Measurements from ENCODE around the gene CD70.
A peak's percentile ranks its signal among the peaks of the same experiment; 100 is the strongest.
"Not testable (repeated sequence)": the region's sequence is repeated elsewhere in the genome, so short reads cannot be mapped to it uniquely, and the experiment has no call there.

The CD70 gene, protein sequence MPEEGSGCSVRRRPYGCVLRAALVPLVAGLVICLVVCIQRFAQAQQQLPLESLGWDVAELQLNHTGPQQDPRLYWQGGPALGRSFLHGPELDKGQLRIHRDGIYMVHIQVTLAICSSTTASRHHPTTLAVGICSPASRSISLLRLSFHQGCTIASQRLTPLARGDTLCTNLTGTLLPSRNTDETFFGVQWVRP

DNA sequence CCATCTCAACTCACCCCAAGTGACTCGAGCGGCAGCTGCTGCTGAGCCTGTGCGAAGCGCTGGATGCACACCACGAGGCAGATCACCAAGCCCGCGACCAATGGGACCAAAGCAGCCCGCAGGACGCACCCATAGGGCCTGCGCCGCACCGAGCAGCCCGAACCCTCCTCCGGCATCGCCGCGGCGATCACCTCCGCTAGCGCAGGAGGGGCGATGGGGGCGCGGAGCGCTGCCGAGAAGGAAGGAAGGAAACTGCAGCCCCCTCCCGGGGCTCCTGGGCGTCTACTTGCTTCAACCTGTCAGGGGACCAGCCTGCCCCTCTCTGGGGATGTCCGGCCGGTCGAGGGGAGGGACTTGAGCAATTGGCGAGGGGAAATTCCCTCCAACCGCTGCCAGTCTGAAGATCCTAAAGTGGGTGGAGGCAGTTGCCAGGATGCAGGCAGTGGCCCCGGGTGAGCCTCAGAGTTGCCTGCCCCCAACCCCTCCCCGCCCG lies at the start of gene CD70:
Gene CD70, minus strand, starts transcription at position 324 of the 493 bp plus-strand sequence. Its CDS starts 148 bp downstream, at position 176.
- DNase-seq (ENCODE audit: low read depth in 2 of 2): no peak

DNA sequence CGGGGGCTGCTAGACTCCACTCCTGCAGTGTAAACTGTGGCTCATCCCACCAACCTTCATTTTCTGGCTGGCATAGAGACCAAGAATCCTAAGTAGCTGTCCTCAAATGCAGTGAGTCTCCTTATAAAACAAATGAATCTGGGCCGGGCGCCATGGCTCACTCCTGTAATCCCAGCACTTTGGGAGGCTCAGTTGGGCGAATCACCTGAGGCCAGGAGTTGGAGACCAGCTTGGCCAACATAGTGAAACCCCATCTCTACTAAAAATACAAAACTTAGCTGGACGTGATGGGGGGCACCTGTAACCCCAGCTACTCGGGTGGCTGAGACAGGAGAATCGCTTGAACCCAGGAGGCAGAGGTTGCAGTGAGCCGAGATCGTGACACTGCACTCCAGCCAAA lies 49.4 kb upstream of the CD70 start:
- DNase-seq (ENCODE audit: low read depth in 2 of 2): not testable (repeated sequence)

DNA sequence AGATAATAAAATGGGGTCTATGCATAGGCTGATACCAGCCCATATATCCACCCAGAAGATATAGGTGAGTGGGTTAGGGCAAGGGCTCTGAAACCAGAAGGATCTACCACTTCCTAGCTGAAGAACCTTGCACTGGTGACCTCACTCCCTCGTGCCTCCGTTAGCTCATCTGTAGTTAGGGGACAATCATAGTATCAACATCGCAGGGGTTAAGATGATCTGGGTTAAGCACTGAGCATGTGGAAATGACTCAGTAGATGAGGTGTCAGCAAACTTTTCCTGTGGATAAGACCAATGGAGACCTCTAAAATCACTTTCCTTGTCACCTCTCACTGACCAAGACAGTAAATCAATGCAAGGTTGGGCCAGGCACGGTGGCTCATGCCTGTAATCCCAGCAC lies 48.5 kb upstream of the CD70 start:
- no peak for DNase-seq (ENCODE audit: low read depth in 2 of 2)

DNA sequence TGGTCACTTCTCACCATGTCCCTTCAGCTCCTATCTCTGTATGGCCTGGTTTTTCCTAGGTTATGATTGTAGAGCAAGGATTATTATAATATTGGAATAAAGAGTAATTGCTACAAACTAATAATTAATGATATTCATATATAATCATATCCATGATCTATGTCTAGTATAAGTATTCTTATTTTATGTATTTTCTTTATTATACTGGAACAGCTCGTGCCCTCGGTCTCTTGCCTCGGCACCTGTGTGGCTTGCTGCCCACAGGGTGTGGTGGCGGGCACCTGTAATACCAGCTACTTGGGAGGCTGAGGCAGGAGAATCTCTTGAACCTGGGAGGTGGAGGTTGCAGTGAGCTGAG lies 42.5 kb upstream of the CD70 start:
- not testable (repeated sequence) for DNase-seq (ENCODE audit: low read depth in 2 of 2)

DNA sequence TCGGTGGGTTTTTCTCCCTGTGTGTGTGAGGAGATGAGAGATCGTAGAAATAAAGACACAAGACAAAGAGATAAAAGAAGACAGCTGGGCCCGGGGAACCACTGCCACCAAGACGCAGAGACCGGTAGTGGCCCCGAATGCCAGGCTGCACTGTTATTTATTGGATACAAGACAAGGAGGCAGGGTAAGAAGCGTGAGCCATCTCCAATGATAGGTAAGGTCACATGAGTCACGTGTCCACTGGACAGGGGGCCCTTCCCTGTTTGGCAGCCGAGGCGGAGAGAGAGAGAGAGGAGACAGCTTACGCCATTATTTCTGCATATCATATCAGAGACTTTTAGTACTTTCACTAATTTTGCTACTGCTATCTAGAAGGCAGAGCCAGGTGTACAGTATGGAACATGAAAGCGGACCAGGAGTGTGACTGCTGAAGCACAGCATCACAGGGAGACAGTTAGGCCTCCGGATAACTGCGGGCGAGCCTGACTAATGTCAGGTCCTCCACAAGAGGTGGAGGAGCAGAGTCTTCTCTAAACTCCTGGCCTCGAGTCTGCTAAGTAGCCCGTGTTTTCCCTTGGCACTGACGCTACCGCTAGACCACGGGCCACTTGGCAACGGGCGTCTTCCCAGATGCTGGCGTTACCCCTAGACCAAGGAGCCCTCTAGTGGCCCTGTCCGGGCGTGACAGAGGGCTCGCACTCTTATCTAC lies 42.0 kb upstream of the CD70 start:
- peak; percentile 13 to 19 for DNase-seq (ENCODE audit: low read depth in 2 of 2)

DNA sequence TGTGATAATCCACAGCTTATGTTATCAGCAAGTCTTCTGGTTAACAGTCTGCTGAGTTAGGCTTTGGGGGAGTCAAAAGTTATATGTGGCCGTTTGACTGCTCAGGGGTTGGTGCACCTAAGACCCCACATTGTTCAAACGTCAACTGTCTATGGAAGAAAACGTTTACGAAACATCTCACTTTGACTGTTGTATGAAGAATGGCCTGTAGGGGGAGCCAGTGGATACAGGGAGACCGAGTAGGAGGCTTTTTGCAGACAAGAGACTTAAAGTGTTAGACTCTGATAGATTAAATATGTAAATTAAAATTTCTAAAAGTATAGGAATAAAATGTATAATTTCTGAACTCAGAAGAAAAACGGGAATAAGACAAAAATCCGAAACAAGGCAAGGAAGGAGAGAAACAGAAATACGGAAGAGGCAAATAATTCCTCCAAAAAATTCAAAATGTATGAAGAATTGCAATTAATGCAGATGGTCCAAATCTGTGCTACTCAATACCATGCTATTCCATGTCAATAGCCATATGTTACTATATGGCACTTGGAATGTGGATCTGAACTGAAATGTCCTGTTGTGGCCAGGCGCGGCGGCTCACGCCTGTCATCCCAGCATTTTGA lies 41.2 kb upstream of the CD70 start:
- peak; percentile 42 to 53 for DNase-seq (ENCODE audit: low read depth in 2 of 2)

DNA sequence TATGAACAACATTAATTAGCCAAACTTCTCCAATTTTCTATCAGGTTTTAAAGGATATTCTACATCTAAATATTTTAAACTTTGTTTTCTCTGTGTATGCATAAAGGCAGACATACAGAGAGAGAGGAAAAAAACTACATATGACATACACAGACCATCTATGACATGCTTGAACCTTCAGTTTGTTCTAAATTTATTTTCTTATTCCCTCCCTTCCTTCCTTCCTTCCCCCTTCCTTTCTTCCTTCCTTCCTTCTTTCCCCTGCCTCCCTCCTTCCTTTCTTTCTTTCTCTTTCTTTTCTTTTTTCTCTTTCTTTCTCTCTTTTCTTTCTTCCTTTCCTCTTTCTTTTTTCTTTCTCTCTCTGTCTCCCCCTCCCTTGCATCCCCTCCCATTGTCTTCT lies 35.8 kb upstream of the CD70 start:
- no peak for DNase-seq (ENCODE audit: low read depth in 2 of 2)

DNA sequence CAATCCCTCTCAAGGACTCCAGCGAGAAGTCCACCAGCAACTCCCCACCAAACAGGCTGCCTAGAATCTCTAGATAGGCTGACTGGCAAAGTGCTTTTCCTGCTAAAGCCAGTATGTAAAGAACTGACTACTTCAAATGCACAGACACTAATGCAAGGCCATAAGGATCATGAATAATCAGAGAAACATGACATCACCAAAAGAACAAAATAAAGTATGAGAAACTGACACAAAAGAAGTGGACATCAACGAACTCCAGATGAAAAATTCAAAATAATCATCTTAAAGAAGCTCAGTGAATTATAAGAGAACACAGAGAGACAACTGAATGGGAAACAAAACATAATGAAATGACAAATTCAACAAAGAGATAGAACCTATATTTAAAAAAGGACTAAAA lies 26.4 kb upstream of the CD70 start:
- no peak for DNase-seq (ENCODE audit: low read depth in 2 of 2)

DNA sequence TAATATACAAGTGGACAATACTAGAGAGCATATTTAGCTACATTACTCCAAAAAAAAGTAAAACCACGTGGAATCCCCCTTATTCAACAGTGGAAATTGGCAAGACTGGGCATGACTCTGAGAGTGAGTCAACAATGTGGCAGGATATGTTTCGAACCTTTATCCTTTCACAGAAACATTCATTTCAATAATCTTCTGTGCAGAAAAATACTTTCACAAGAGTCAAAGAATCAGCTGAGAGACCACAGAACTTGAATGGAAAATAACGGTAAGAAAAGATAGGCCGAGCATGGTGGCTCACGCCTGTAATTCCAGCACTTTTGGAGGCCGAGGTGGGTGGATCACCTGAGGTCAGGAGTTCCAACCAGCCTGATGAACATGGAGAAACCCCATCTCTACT lies 25.1 kb upstream of the CD70 start:
- DNase-seq (ENCODE audit: low read depth in 2 of 2): no peak

DNA sequence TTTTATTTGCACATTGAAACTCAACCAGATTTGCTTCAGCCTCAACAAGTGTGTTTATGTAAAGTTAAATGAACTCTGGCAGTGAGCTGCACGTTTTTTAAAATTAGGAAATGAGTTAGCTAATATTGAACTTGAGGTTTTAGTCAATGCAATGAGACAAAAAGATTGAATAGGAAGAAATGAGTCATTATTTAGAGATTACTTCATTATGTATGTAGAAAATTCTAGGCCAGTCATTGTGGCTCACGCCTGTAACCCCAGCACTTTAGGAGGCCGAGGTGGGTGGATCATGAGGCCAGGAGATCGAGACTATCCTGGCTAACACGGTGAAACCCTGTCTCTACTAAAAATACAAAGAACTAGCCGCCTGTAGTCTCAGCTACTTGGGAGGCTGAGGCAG lies 22.8 kb upstream of the CD70 start:
- DNase-seq (ENCODE audit: low read depth in 2 of 2): no peak

DNA sequence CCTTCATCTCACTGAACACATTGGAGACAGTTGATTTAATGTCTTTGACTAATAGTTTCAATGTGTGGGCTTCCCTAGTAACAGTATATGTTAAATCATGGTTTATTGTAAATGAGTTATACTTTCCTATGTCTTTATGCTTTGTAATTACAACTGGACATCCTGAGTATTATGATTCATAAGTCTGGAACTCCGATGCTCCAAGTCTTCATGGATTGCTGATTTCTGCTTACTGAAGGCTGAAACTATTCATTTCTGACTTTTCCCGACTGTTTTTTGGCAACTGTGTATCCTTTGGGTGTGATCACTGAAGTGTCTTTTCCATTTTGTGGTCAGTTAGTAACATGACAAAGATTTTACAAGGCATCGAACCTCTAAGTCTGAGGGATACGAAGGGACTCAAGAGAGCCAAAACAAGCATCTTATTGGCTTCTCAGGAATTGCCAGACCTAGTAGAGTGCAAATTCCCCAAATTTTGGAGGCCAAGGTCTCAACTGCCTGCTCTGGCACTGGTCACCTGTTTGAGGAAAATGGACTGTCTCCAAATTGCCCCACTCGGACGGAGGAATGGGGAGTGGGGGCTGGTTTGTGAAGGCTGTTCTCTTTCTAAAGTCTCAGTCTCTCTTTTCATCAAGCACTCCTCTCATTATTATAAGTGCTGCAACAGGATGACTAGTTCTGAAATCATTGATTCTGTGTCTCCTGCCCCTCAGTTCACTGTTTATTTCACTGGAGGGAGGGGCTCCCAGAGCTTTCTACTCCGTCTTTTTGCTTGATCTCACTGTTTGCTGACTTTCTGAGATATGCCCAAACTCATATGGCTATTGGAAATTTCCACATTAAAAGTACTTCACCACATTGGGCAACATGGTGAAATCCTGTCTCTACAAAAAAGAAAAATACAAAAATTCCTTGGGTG lies 20.2 kb upstream of the CD70 start:
- DNase-seq (ENCODE audit: low read depth in 2 of 2): peak; percentile 98 to 99

DNA sequence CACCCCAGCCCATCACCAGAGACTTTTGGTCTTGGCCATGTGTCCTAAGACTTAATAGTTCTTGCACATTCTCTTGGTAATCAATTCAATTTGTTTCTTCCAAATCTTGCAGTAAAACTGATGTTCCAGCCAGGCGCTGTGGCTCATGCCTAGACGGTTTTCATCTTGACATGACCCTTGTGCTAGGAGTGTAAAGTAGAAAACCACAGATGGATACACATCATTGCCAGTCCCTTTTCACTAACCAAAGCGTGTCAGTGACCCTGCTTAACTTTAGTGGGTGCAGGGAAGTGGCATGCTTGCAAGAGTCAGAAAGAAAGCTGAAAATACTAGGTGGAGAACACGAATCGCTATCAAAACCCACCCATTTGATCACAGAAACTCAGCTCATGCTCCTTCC lies 18.0 kb upstream of the CD70 start:
- no peak for DNase-seq (ENCODE audit: low read depth in 2 of 2)

DNA sequence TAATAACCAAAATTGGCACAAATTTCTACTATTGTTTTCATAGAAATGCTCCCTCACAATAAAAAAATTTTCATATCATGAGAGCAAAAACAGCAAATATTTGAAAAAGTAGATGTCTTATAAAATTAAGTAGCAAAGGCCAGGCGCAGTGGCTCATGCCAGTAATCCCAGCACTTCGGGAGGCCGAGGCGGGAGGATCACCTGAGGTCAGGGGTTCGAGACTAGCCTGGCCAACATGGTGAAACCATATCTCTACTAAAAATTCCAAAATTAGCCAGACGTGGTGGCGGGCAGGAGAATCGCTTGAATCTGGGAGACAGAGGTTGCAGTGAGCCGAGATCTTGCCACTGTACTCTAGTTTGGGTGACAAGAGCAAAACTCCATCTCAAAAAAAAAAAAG lies 17.2 kb upstream of the CD70 start:
- not testable (repeated sequence) for DNase-seq (ENCODE audit: low read depth in 2 of 2)

DNA sequence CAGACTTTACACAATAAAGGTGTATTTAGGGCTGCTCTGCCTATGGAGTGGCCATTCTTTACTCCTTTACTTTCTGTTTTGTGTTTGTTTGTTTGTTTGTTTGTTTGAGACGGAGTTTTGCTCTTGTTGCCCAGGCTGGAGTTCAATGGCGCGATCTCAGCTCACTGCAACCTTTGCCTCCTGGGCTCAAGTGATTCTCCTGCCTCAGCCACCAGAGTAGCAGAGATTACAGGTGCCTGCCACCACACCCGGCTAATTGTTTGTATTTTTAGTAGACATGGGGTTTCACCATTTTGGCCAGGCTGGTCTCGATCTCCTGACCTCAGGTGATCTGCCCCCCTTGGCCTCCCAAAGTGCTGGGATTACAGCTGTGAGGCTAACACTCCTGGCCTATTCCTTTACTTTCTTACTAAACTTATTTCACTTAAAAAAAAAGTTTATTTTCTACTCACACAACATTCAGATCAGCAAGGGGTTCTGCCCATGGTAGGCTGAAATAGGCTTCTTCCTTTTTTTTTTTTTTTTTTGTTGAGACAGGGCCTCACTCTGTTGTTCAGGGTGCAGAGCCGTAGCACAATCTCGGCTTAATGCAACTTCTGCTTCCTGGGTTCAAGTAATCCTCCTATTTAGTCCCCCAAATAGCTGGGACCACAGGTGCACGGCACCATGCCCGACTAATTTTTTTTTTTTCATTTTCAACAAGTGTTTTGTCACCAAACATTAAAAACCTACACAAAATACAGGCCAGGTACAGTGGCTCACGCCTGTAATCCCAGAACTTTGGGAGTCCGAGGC lies 15.5 kb upstream of the CD70 start:
- not testable (repeated sequence) for DNase-seq (ENCODE audit: low read depth in 2 of 2)

DNA sequence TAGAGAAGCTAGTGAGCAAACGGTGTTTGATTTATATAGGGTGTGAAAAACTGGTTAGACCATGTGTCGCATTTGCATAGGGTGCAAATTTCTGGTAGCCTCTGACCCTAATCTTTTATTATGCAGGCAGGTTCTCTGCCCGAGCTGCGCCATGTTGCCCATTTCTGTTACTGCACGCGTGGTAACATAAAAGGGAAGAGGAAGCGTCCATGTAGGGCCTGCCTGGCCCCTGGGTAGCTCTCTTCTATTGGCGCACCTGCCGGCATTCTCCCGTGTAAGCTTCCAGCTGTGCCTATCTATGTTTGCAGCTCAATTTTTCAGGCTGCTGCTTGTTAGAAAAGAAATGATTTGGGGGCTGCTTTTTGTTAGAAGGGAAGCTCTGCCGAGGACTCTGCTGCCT lies 14.0 kb upstream of the CD70 start:
- DNase-seq (ENCODE audit: low read depth in 2 of 2): no peak

DNA sequence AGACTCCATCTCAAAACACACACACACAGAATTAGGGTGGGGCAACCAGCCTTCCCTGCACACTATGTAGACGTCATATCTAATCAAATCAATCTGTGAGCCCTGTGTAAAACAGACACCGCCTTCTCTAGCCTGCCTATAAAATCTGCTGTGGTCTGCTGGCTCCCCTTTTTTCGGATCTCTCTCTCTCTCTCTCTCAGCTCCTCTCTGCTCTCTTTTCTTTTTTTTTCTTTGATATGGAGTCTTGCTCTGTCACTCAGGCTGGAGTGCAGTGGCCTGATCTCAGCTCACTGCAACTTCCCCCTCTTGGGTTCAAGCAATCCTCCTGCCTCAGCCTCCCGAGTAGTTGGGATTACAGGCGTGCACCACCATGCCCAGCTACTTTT lies 11.8 kb upstream of the CD70 start:
- no peak for DNase-seq (ENCODE audit: low read depth in 2 of 2)

DNA sequence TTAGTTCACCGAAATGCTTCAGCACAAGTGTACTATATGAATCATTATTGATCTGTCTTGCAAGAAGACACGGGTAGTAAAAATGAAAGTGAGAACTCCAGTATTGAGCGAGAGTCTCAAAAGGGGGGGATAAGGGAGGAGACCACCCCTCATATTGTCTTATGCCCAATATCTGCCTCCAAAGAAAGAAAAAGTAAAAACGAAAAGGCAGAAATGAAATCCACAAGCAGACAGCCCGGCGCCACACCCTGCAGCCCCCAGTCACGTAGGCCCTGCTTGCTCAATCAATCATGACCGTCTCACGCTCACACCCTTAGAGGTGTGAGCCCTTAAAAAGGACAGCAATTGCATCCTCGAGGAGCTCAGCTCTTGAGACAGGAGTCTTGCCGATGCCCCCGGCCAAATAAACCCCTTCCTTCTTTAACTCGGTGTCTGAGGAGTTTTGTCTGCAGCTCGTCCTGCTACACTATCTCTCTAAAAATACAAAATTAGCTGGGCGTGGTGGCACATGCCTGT lies 10.6 kb upstream of the CD70 start:
- not testable (repeated sequence) for DNase-seq (ENCODE audit: low read depth in 2 of 2)

DNA sequence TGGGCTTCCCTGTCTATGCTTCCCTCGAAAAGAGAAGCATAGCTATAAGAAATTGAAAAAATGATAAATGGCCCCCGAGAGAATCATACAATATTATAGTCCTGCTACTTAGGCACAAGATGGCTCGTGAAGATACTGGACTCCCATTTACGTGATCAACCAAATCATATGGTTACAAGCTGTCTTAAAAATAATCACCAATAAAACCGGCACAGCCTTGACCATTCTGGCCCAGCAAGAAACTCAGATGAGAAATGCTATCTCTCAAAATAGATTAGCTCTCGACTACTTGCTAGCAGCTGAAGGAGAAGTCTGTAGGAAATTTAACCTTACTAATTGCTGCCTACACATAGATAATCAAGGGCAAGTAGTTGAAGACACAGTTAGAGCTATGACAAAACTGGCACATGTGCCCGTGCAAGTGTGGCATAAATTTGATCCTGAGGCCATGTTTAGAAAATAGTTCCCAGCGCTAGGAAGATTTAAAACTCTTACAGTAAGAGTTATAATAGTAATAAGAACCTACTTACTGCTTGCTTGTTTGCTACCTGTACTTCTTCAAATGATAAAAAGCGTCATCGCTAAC lies 10.1 kb upstream of the CD70 start:
- not testable (repeated sequence) for DNase-seq (ENCODE audit: low read depth in 2 of 2)

DNA sequence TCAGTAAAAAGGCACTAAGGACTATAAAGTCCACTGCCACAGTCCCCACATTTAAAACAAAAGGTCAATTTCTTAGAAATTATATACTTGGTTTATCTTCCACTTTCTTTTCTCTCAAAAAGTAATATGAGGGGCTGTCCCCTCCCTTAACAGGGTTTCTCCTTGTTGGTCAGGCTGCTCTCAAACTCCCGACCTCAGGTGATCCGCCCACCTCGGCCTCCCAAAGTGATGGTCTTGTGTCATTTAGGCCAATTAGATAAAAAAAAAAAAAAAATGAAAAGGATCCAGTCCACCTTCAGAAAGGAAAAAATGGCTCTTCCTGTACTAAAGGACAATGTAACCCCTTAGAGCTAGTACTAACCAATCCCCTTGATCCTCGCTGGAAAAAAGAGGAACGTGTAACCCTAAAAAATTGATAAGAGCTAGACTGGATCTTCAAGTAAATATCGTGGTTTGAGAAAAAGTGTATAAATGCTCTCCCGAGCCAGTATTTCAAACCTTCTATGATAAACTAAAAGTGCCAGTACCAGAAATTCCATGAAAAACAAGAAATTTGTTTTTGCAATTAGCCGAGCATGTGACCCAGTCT lies 9.0 kb upstream of the CD70 start:
- DNase-seq (ENCODE audit: low read depth in 2 of 2): no peak

DNA sequence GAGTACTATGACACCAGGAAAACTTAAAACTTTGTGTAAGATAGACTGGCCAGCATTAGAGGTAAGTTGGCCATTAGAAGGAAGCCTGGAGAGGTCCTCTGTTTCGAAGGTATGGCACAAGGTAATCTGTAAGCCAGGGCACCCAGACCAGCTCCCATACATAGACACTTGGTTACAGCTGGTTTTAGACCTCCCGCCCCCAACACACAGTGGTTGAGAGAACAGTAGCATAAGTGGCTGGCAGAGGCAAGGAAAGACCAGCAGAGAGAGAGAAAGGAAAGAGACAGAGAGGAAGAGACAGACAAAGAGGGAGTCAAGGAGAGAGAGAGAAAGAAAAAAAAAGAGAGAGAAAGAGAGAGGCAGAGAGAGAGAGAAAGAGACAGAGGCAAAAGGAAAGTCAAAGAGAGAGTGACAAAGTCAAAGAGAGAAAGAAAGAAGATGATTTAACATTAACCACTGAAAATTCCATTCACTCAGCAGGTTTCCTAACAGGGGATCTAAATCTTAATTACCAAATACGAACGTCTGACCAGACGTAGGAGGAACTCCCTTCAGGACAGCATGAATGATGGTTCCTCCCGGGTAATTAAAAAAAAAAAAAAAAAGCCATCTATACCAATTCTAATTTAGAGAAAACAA lies 7.4 kb upstream of the CD70 start:
- not testable (repeated sequence) for DNase-seq (ENCODE audit: low read depth in 2 of 2)

Data from fibroblast of skin of left quadriceps (primary cell).